ENCODE measurements around the gene ACLY.

GRCh38 chr17:41907633-41908539 lies 10.9 kb downstream of the ACLY start:
- TF ChIP-seq CTCF (IDR thresholded peaks at IDR 0.05) (no peak), POLR2A (IDR thresholded peaks at IDR 0.05) (no peak)
